Epithelial cell of proximal tubule (primary cell): ENCODE results near the gene GYG2. TPM values are rescaled to one million over a fixed set of nuclear protein-coding genes. Genes with fewer than 3 reads are reported as not detected.
"Not testable (repeated sequence)": the region's sequence is repeated elsewhere in the genome, so short reads cannot be mapped to it uniquely, and the experiment has no call there.

Experiments used
- DNase-seq: peaks from one replicate; pipeline ENCODE4 v3.0.0-alpha.2; 2011; ENCODE audit warnings: low read depth
- H3K4me3 ChIP-seq: 2 replicates; pipeline ENCODE4 v1.5.1; 2011; ENCODE audit warnings: low read depth, mild to moderate bottlenecking, low read length
- total RNA-seq: library from RNA; depleted of rRNA; stranded (reverse); fragments of >200 nt; gene quantifications from 2 replicates; pipeline ENCODE4 v1.2.3, GENCODE V29; 2015
- TF ChIP-seq, protein P1 (sequence below): conservative IDR thresholded peaks from 2 replicates; pipeline ENCODE4 v1.5.1; 2012; ENCODE audit warnings: low read depth, mild to moderate bottlenecking, low read length

Gene GYG2
- total RNA-seq, 1 donor from 2014 or later, result 0.75 TPM

GRCh38 chrX:2785538-2785937 is 43.2 kb upstream of the GYG2 start:
- TF ChIP-seq, protein P1, sequence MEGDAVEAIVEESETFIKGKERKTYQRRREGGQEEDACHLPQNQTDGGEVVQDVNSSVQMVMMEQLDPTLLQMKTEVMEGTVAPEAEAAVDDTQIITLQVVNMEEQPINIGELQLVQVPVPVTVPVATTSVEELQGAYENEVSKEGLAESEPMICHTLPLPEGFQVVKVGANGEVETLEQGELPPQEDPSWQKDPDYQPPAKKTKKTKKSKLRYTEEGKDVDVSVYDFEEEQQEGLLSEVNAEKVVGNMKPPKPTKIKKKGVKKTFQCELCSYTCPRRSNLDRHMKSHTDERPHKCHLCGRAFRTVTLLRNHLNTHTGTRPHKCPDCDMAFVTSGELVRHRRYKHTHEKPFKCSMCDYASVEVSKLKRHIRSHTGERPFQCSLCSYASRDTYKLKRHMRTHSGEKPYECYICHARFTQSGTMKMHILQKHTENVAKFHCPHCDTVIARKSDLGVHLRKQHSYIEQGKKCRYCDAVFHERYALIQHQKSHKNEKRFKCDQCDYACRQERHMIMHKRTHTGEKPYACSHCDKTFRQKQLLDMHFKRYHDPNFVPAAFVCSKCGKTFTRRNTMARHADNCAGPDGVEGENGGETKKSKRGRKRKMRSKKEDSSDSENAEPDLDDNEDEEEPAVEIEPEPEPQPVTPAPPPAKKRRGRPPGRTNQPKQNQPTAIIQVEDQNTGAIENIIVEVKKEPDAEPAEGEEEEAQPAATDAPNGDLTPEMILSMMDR, result no peak
- H3K4me3 ChIP-seq, result no peak overlapping the region
- no peak for DNase-seq

DNA sequence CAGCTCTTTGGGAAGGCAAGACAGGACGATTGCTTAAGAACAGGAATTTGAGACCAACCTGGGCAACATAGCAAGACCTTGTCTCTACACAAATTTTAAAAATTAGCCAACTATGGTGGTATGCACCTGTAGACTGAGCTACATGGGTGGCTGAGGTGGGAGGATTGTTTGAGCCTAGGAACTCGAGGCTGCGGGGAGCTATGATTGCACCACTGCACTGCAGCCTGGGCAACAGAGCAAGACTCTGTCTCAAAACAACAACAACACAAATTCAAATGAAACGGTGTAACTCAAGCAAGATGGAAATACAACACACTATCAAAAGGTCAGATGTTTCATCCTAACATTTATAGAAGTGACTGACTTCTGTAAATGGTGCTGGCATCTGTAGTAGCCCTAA is 39.8 kb upstream of the GYG2 start:
- TF ChIP-seq, protein P1, result no peak
- H3K4me3 ChIP-seq, result no peak overlapping the region
- DNase-seq, result no peak

DNA sequence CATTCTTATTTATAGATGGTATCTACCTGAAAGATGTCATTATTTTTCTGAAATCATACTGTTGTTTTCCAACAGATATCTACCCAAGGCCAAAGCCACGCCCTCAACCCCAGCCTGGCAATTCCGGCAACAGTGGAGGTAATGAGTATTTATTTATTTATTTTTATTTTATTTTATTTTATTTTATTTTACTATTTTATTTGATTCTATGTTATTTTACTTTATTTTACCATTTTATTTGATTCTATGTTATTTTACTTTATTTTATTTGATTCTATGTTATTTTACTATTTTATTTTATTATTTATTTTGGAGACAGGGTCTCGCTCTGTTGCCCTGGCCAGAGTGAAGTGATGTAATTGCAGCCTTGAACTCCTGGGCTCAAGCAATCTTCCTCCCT is 39.2 kb upstream of the GYG2 start:
- H3K4me3 ChIP-seq, result no peak overlapping the region
- TF ChIP-seq, protein P1, result no peak
- DNase-seq, result no peak

DNA sequence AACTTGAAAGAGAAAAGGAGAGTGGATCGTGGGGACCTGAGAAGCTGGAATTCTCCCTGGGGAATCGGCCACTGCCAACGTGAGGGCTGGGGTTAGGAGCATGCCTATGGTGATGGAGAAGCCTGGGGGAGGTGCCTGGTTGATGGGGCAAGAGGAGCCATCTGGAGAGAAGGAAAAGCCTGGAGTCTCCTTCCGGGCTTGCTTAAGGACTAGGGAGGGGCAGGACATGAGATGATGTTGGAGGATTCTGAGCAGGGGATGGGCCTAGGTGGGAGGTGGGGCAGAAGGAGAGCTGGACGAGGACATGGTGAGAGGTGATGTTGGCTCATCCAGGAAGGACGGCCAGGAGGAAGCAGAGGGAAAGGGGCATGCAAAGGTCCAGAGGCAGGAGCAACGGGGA is 35.0 kb upstream of the GYG2 start:
- no peak overlapping the region for H3K4me3 ChIP-seq
- TF ChIP-seq, protein P1, result no peak
- DNase-seq, result no peak

- no peak overlapping the region for H3K4me3 ChIP-seq
- DNase-seq, result no peak
- TF ChIP-seq, protein P1, result no peak
These were observed 34.4 kb upstream of the GYG2 start for GRCh38 chrX:2794336-2794735.

- DNase-seq, result not testable (repeated sequence)
These were observed 31.9 kb upstream of the GYG2 start for GRCh38 chrX:2796808-2797207.

GRCh38 chrX:2799369-2799768 is 29.4 kb upstream of the GYG2 start:
- no peak overlapping the region for H3K4me3 ChIP-seq
- TF ChIP-seq, protein P1, result no peak
- no peak for DNase-seq

More at GRCh38 chrX:2796808-2797207, 31.9 kb upstream of the GYG2 start:
- not testable (repeated sequence) for H3K4me3 ChIP-seq

GRCh38 chrX:2799980-2800379 is 28.8 kb upstream of the GYG2 start:
- DNase-seq, result not testable (repeated sequence)

More at GRCh38 chrX:2799980-2800379, 28.8 kb upstream of the GYG2 start:
- H3K4me3 ChIP-seq, result not testable (repeated sequence)
